Stimulated activated CD8-positive, alpha-beta memory T cell treated with anti-CD3 and anti-CD28 coated beads, Interleukin-2, amount 100 ng/mL, for 1 hour (primary cell): ENCODE results near the gene ZNHIT3.
A peak's percentile ranks its signal among the peaks of the same experiment; 100 is the strongest.
"Not testable (repeated sequence)": the region's sequence is repeated elsewhere in the genome, so short reads cannot be mapped to it uniquely, and the experiment has no call there.

Source experiments
- DNase-seq, 2 donors: peaks; one replicate each; pipeline ENCODE4 v3.0.0-alpha.2; 2020; ENCODE audit warnings: low read depth in 2 of 2

ZNHIT3 gene

DNA sequence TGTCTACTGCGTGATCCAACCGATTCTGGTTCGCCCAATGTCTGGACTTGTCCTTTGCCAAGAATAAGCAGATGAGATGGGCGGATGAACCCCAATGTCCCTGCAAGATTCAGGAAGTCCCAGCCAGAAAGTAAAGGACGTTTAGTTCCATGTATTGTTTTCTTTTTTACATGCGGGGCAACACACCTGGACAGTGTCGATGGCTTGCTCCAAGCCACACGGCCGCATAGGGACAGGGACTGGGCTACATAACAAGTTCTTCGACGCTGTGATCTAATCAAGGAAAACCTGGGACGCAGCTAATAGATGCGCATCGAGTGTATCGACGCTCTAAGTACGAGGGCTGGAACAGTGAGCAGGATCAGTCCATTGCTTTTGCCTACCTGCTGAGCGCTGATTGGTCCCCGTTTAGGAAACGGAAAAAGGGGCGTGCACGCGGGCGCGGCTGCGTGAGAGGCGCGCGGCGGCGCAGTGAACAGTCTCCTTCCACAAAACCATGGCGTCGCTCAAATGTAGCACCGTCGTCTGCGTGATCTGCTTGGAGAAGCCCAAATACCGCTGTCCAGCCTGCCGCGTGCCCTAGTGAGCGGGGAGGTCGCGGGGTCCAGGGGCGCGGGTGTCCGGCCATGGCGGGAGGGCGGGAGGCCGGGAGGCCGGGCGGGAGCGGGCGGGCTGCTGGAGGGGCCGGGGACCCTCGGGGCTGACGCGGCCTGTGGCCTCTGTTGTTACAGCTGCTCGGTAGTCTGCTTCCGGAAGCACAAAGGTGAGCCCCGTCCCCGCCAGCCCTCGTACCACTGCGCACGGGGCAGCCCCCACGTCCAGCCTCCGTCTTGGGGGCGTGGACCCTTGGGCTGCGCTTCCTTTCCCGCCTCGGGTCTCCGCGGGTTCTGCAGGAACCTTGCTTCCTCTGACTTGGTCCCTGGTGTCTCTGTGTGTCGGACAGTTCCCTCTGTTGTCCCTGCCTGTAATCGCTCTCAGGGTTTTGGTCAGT, at the start of gene ZNHIT3:
TSS of gene ZNHIT3 (plus strand) at position 478 of the 991 bp plus-strand sequence. CDS start at position 497, 19 bp downstream.
- peak; percentile 78 to 83 for DNase-seq

DNA sequence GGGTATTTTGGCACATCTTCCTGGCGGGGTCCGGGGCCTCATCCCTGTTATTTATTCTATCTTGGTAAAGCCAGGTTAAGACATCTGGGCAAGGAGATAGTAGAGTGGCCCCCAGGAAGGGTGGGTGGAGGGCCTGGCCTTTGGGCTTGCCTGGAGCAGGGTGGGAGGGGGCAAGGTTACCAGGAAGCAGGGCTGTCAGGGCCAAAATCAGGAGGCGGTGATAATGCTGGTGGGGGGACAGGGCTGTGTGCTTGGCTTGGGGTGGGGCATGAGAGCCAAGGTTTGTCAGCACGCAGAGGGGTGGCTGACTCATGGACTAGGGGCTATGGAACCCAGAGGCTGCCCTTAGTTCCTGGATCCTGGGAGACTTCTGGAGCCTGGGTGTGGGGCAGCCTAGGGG, 44.7 kb upstream of the ZNHIT3 start:
- DNase-seq, result not testable (repeated sequence)

DNA sequence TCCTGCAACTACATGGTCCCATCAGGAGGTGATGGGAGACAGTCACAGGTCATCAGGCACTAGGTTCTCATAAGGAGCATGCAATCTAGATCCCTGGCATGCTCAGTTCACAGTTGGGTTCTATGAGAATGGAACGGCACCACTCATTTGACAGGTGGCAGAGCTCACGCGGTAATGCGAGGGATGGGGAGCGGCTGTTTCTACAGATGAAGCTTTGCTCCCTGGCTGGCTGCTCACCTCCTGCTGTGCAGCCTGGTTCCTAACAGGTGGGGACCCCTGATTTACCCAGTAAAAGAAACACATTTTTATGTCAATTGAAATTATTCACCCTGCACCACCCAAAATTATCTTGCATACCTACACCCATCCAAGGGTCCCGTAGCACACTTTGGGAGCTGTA, 42.7 kb upstream of the ZNHIT3 start:
- no peak for DNase-seq

DNA sequence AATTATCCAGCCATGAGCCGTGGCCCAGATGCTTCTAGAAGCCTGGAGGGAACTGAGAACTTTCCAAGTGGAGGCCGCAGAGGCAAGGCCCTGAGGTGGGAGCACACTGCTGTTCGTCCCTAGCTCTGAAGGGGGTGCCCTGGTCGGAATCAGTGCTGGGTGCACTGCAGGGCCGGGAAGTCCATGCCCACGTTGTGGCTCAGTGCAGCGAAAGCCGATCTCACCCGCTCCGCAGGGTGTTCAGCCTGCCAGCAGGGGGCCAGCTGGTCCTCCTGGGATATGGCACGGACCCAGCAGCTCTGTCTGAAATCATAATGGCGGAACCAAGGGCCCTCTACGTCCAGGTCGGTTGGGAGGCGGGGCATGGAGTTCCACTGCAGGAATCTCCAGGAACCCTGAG, 36.5 kb upstream of the ZNHIT3 start:
- not testable (repeated sequence) for DNase-seq

DNA sequence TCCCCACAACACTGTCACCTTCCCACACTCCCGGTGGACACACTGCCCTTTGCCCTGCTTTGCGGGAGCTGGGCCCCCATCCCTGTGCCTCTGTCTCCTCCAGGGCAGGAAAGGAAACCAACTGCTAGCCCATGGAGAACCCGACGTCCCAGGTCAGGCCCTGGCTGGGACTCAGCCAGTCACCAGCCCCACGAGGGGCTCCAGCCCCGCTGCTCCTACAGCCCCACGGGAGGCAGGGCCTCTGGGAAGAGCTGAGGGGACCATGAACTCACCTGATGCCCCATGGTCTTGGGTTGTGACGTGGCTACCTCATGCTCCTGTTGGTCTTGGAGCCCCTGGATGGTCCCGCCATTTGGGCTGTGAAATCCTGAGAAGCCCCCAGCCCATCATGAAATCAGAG, 33.6 kb upstream of the ZNHIT3 start:
- DNase-seq, result not testable (repeated sequence)

DNA sequence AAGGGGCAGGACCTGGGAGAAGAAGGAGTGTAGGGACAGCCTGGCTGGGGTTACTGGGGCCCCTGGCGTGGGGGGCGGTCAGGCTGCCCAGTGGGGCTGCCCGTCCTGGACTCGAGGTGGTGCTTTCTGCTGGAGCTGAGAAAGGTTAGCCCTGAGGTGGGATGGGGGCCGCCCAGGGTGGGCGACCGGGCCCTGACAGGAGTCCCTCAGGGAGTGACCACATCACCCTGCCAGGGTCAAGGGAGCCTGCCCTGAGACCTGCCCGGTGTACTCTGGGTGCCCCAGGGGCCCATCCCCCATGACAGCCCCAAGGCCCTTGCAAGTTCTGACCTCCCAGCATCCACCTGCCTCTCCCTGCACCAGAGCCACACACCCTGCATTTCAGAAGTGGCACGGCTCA, 28.8 kb upstream of the ZNHIT3 start:
- DNase-seq, result not testable (repeated sequence)

DNA sequence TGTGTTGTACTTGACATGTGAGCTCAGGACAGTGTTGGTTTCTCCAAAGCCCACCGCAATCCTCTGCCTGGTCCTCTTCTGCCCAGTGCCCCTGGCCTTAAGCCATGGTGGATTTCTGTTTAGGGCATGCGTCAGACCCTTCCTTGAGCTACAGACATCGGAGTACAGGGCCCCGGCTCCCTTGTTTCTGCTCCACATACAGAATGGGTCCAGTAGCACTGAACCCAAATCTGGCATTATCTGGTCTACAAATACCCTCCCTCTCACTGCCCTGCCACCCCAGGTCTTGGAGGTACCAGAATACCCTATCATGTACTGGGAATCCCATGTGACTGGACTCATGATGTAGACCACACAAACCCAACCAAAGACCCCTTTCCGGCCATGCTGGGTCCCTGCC, 27.4 kb upstream of the ZNHIT3 start:
- DNase-seq, result no peak

DNA sequence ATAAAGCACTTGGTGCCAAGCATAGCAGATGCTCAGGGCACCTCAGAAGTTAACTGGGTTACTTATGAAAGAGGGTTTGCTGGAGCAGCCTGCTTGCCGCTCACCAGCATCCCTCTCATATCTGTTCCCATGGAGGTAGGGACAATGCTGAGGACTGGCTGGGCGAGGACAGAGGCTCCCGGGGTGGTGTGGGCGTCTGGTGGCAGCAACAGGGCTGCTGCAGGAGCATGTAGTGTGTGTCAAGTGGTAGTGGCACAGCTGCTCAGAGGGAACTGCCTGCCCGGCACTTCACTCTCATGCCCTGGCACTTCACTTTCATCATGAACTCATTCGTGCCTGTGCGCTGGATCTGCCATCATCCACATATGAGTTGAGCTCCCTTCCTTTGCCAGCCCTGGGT, 26.9 kb upstream of the ZNHIT3 start:
- no peak for DNase-seq

DNA sequence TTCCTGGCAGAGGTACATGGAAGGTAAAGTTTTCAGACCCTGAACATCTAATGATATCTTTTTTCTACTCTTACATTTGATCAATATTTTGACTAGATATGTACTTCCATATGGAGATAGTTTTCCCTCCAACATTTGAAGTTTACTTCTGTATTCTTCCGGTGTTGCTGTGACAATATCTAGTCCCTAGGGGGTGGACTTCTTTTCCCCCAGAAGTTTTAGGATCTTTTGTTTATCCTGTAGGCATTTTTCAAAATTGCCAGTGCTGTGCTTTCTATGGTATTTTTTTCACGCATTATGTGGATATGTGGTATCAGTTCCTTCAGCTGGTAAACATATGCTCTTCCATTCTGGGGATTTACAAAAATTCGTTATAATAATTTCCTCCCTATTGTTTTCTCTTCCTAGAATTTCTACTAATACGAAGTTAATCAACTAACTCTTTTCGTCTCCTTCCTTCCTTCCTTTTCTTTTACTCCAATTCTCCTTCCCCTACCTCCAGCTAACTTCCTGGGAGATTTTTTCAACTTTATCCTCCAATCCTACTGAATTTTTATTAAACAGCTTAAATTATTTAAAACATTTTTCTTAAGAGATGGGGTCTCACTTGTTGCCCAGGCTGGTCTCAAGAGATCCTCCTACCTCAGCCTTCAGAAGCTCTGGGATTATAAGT, 26.1 kb upstream of the ZNHIT3 start:
- no peak for DNase-seq

DNA sequence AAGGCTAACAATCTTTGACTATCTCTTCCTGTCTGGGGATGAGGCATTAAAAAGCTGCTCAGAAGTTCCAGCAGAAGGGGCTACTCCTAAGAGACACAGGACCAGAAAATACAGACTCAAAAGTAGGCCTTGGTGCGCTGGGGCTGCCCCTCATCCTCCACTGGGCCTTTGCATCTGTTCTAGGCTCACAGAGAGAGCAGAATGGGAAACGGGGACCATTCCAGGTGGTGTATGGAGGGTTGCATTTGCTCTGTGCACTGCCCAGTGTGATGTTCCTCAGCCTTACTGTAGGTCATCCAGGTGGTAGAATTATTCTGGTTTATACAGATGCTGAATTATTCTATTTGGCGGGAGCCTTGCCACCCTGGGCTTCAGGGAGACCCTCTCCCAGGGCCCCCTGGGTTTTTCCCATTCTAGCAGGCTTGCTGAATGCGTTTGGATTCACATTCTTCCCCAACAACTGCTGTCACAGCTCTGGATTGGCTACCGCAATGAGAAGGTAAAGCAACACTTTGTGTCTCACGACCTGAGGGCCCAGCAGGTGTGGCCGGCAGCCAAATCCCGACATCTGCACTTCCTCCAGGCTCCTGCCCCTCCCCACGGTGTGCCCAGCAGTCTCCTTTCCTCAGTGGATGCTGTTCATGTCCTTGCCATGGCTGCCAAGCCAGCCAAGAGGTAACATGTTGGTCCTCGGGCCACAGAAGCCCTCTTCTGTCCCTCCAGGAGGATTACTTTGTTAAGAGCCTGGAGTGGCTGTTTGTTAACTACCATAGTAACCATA, 25.0 kb upstream of the ZNHIT3 start:
- DNase-seq, result no peak

DNA sequence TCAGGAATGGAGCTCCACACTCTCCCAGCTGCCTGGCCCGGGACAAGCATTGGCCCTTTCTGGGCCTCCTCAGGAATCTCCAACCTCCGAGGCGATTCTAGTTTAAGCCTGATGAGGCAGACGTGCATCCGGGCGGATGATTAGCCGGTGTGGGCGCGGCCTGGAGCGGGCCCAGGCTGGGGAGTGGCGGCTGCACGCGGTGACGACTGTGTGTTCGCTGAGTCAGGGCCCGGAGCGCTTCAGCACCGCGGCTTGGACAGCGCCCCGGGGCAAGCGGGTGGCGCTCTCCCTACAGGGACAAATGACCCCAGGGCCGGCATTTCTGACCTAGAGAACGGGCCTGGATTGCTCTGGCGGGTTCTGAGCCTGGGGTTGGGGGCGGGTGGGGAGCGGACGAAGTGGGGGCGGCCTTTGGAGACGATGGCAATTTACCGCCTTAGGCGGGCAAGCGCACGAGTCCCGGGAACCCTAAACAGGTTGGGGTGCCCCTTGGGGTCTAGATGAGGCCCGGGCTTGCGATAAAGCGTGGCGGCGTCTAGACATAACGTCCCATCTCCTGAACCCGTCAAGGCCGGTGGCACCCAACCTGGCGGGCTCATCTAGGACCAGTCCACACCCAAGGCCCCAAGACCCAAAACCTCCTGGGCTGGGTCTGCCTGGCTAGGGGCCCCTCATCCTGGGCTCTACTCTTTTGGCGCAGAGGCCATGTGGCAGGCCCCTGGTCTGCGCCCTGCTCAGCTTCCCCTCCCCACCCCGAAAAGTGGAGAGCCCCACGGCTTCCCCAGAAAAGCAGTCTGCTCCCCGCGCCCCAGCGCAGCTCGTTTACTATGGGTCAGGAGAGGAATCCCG, 22.3 kb upstream of the ZNHIT3 start:
- no peak for DNase-seq

DNA sequence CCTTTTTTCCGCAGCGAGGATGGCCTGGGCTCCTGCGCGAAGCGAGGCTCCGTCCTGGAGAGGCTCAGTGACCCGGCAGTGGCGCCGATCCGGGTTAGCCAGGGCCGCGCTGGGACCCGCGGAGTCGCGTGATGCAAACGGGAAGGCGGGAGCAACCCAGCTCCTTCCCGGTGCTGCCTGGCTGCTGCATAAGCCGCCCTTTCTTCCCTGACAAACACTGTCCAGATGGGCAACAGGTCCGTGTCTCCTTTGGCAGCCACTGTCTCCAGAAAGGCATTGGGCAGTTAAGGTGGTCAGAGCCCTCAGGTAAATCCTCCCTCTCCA, 21.8 kb upstream of the ZNHIT3 start:
- no peak for DNase-seq

DNA sequence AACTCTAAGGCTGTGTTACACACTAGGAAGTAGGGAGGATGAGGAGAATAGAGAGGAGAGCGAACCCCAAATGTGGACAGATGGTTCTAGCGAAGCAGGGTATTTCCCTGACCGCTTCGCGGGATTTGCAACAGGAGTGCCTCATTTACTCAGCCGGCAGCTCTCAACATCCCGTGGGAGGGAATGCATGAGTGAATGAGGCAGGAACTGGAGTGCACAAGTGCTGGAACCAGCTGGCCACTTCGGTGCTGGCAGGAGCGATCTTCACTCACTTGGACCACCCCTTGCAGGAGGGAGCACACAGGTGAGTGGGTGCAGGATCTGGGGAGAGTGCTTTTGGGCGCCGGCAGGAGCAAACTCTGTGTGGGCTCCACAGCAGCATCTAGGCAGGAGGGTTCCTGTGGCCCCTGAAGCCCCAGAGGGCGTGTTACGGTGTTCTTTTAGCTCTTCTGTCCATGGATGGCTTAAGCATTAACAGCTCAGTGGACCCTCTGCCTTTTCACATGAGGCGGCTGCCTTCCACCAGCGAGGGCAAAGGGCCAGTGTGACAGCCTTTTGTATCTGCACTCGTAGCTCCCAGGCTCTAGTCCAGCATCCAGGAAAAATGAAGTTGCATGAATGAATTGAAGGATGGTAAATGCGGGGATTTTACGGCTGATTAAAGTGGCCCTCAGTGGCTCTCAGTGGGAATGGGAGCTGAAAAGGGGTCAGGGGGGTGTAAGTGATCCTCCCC, 17.4 kb upstream of the ZNHIT3 start:
- no peak for DNase-seq

DNA sequence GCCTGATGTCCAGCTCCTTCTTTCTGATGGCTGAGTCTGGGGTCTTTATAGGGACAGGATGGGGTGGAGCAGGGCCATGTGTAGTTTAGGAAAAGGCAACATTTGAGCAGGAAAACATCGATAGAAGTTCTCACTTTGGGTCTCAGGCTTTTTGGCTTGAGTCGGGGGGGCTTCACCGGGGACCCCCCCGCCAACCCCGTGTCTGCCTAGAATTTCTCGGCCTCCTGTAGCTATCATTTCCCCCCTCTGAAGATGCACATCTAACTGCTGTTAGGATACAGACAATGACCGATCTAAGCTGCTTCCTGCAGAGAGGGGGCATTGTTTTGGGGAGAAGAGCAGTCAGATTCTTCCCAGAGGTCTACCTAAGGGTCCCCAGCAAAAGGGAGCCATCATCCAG, 16.7 kb upstream of the ZNHIT3 start:
- DNase-seq, result no peak

DNA sequence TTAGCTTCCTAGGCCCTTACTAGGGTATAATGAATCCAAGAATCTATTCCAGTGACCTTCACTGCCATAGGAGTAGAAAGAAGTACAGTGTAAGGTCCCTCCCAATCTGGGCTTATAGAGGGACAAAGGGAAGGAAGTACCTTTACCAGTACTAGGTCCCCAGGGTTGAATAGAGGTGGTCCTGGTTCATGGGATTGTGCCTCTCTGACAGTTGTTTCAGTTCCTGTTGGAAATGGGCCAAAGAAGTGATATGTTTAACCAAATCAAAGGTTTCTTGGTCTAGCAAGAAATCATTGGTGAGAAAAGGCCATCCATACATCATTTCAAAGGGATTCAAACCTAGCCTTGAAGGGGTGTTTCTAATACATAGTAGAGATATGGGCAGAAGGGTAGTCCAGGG, 16.0 kb upstream of the ZNHIT3 start:
- no peak for DNase-seq

DNA sequence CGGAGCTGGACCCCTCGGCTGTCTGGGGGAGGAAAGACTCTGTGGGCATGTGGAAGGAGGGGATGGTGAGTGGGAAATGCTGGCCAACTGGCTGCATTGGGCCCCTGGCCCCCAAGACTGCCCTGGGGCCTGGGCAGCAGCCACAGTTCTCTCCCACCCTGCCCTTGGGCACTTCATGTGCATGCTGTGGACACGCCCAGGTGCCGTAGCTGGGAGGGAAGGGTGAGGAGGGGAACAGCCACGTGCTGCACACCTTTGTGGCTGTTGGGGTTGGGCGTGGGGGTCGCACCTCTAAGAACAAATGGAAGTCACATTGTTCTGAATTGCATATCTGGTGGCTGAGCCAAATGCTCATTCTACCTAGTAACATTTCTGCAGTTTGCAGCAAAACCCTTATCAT, 11.9 kb upstream of the ZNHIT3 start:
- DNase-seq, result no peak

DNA sequence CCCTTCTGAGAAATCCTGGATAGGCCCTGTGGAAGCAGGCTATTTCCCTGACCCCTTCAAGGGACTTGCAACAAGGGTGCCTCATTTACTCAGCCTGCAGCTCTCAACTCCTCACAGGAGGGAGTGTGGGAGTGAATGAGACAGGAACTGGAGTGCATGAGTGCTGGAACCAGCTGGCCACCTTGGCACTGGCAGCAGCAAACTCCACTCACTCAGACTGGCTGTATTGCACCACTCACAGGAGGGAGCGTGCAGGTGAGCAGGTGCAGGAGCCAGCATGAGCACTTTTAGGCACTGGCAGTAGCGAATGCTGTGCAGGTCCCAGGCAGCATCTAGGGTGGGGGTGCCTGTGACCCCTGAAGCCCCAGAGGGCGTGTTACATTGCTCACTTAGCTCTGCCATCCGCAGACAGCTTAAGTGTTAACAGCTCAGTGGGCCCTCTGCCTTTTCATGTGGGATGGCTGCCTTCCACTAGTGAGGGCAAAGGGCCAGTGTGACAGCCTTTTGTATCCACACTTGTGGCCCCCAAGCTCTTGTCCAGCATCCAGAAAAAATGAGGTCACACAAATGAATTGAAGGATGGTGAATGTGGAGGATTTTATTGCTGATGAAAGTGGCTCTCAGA, 11.0 kb upstream of the ZNHIT3 start:
- DNase-seq, result no peak

DNA sequence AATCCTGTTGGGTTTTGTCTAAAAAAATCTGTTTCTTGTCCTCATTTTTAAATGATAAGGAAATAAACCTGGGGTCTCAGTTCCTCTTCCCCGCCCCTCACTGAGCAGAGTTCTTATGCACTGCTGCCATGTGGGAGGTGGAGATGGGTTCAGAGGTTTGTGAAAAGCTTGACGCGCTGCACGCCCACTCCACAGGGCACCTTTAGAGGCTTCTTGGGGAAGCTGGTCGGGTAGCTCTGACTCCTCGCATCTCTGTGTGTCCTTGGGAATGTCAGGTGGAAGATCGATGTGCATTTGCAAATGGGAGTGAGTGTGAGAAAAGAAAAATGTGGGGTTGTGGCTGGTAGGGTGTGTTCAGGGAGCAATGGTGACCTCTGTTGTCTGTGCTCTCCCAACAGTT, 4.7 kb upstream of the ZNHIT3 start:
- no peak for DNase-seq

DNA sequence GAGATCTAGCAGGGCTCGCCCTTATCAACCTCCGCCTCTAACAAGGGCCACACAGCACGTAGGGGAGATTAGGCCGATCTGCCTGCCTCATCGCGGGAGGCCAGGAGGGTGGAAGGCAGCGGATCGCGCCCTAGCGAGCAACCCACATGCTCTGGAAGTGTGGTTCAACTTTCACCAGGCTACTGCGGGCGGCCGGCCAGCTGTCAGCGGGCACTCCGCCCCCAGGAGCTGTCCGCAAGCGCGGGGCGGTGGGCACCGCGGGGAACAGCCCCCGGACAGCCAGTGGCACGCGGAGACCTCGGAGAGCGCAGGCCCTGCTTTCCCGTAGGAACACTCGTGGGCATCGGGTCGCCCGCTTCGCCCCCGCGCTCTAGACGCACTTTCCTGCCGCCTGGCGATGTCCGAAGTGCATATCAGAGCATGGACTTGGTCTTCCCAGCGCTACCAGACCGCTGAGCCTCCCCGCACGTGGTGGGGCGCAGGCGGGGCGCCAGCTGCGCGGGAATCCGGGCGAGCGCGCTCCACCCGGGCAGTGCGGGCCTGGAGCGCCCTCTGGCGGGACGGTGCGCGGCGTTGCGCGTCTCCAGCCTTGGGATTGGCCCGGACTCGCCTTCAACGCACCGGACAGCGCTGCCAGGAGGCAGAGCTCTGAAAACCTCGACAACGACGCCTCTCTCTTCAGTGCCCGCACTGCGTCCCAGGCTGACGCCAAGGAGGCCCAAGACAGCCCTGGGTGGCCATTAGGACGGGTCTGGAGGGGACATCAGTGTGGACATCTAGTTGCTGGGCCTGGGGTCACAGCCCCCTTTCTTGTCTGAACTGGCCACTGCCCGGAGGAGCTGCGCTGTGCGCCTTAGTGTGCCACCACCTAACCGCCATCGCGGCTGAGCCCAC, 3.6 kb upstream of the ZNHIT3 start:
- peak; percentile 48 to 61 for DNase-seq
